Measurements from ENCODE around the gene XCL1. TPM values are rescaled to one million over a fixed set of nuclear protein-coding genes. Genes with fewer than 3 reads are reported as not detected.
A peak's percentile ranks its signal among the peaks of the same experiment; 100 is the strongest.

XCL1 gene
- total and polyA plus RNA-seq, 4 donors, result 0.15 to 0.71 (median 0.36) TPM

- no peak for TF ChIP-seq CTCF (IDR thresholded peaks at IDR 0.05; ENCODE audit: control extremely low read depth, extremely low read depth)
Measured at GRCh38 chr1:168598125-168598524, 21.7 kb downstream of the XCL1 start.

GRCh38 chr1:168598892-168599291 is 22.5 kb downstream of the XCL1 start:
- WGBS, 2 donors, result 97 to 100% methylated on average over 1 of the region's 1 CpG
- DNase-seq (no peak), ATAC-seq (ENCODE audit: insufficient read depth, low FRiP score) (no peak)
- Histone ChIP-seq H3K27me3 (ENCODE audit: control insufficient read depth in 3 of 3, insufficient read depth in 3 of 3, low read length in 2 of 3) (no peaks in the 10 kb centered on the region), H3K36me3 (ENCODE audit: control insufficient read depth in 4 of 4, insufficient read depth in 4 of 4, low read length in 4 of 4) (no peaks in the 10 kb centered on the region), H3K4me3 (no peak overlapping the region), H3K27ac (ENCODE audit: low read depth in 1 of 2, low read length in 1 of 2) (no peak overlapping the region), H3K9ac (ENCODE audit: insufficient read depth in 1 of 2, low read length in 2 of 2) (no peak overlapping the region), H3K9me3 (ENCODE audit: control insufficient read depth in 4 of 4, insufficient read depth in 3 of 4, low read length in 3 of 4) (no peaks in the 10 kb centered on the region), H3K4me1 (ENCODE audit: control insufficient read depth in 5 of 5, insufficient read depth in 5 of 5, low read length in 5 of 5) (peaks cover 0 to 3% (median 0%) of the 10 kb centered on the region in 5 donors)
- TF ChIP-seq CTCF (IDR thresholded peaks at IDR 0.05; ENCODE audit: control extremely low read depth, extremely low read depth), result no peak

More at GRCh38 chr1:168598125-168598524, 21.7 kb downstream of the XCL1 start:
- Histone ChIP-seq H3K36me3 (ENCODE audit: control insufficient read depth in 4 of 4, insufficient read depth in 4 of 4, low read length in 4 of 4) (no peaks in the 10 kb centered on the region), H3K9me3 (ENCODE audit: control insufficient read depth in 4 of 4, insufficient read depth in 3 of 4, low read length in 3 of 4) (no peaks in the 10 kb centered on the region), H3K4me3 (no peak overlapping the region), H3K27ac (ENCODE audit: low read depth in 1 of 2, low read length in 1 of 2) (no peak overlapping the region), H3K27me3 (ENCODE audit: control insufficient read depth in 3 of 3, insufficient read depth in 3 of 3, low read length in 2 of 3) (no peaks in the 10 kb centered on the region), H3K4me1 (ENCODE audit: control insufficient read depth in 5 of 5, insufficient read depth in 5 of 5, low read length in 5 of 5) (no peaks in the 10 kb centered on the region), H3K9ac (ENCODE audit: insufficient read depth in 1 of 2, low read length in 2 of 2) (no peak overlapping the region)
- DNase-seq (no peak), ATAC-seq (ENCODE audit: insufficient read depth, low FRiP score) (no peak)
- 72 to 94% methylated on average over 3 of the region's 3 CpGs for WGBS, 2 donors

DNA sequence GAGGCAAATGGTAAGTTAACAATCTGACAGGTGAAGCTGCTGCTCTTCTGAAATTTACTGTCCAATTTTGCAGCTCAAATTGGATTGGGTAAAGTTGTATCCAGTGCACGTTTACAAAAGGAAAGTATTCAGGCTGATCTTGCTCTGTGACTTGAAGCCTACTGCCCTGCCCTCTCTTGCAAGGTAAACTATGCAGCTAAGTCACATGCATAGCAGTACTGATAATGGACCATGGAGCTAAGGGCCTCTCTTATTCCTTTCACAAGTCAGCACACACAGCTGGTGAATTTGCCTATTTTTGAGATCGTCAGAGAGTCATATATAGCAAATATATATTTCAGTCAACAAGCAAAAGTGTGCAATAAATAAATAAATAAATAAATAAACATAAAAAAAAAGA is 23.2 kb downstream of the XCL1 start:
- Histone ChIP-seq H3K36me3 (ENCODE audit: control insufficient read depth in 4 of 4, insufficient read depth in 4 of 4, low read length in 4 of 4) (no peaks in the 10 kb centered on the region), H3K4me1 (ENCODE audit: control insufficient read depth in 5 of 5, insufficient read depth in 5 of 5, low read length in 5 of 5) (peaks cover 0 to 3% (median 0%) of the 10 kb centered on the region in 5 donors), H3K27me3 (ENCODE audit: control insufficient read depth in 3 of 3, insufficient read depth in 3 of 3, low read length in 2 of 3) (no peaks in the 10 kb centered on the region), H3K27ac (ENCODE audit: low read depth in 1 of 2, low read length in 1 of 2) (no peak overlapping the region), H3K4me3 (no peak overlapping the region), H3K9ac (ENCODE audit: insufficient read depth in 1 of 2, low read length in 2 of 2) (no peak overlapping the region), H3K9me3 (ENCODE audit: control insufficient read depth in 4 of 4, insufficient read depth in 3 of 4, low read length in 3 of 4) (no peaks in the 10 kb centered on the region)
- ATAC-seq (ENCODE audit: insufficient read depth, low FRiP score) (no peak), DNase-seq (peak in 1 of 3 donors; percentile 19)
- no peak for TF ChIP-seq CTCF (IDR thresholded peaks at IDR 0.05; ENCODE audit: control extremely low read depth, extremely low read depth)
- WGBS, 2 donors, result 57 to 83% methylated on average over 2 of the region's 2 CpGs

GRCh38 chr1:168601051-168601450 is 24.6 kb downstream of the XCL1 start:
- 67 to 83% methylated on average over 4 of the region's 4 CpGs for WGBS, 2 donors
- Histone ChIP-seq H3K9me3 (ENCODE audit: control insufficient read depth in 4 of 4, insufficient read depth in 3 of 4, low read length in 3 of 4) (no peaks in the 10 kb centered on the region), H3K27ac (ENCODE audit: low read depth in 1 of 2, low read length in 1 of 2) (no peak overlapping the region), H3K27me3 (ENCODE audit: control insufficient read depth in 3 of 3, insufficient read depth in 3 of 3, low read length in 2 of 3) (no peaks in the 10 kb centered on the region), H3K4me3 (no peak overlapping the region), H3K4me1 (ENCODE audit: control insufficient read depth in 5 of 5, insufficient read depth in 5 of 5, low read length in 5 of 5) (peaks cover 0 to 3% (median 0%) of the 10 kb centered on the region in 5 donors), H3K36me3 (ENCODE audit: control insufficient read depth in 4 of 4, insufficient read depth in 4 of 4, low read length in 4 of 4) (no peaks in the 10 kb centered on the region), H3K9ac (ENCODE audit: insufficient read depth in 1 of 2, low read length in 2 of 2) (no peak overlapping the region)
- no peak for TF ChIP-seq CTCF (IDR thresholded peaks at IDR 0.05; ENCODE audit: control extremely low read depth, extremely low read depth)
- DNase-seq (no peak), ATAC-seq (ENCODE audit: insufficient read depth, low FRiP score) (no peak)
